BLaER1 treated with 17β-estradiol and CSF1 and Interleukin-3, amounts not matched to agents 10 nM and 100 nM (cell line): ENCODE measurements around the gene PSMD14.
A peak's percentile ranks its signal among the peaks of the same experiment; 100 is the strongest.

Source experiments
- H3K27ac ChIP-seq, 11 experiments: shearing (Covaris generic); formaldehyde crosslinking; 2 replicates each; pipeline ENCODE4 v1.8.1; 2022
- H3K27me3 ChIP-seq, 11 experiments: shearing (Covaris generic); formaldehyde crosslinking; 2 replicates each; pipeline ENCODE4 v1.8.1; 2022
- H3K36me3 ChIP-seq, 11 experiments: shearing (Covaris generic); formaldehyde crosslinking; 2 replicates each; pipeline ENCODE4 v1.8.1; 2022
- H3K4me1 ChIP-seq, 10 experiments: shearing (Covaris generic); formaldehyde crosslinking; 2 replicates each; pipeline ENCODE4 v1.8.1; 2022
- H3K4me2 ChIP-seq, 11 experiments: shearing (Covaris generic); formaldehyde crosslinking; 2 replicates each; pipeline ENCODE4 v1.8.1; 2022
- H3K4me3 ChIP-seq, 10 experiments: shearing (Covaris generic); formaldehyde crosslinking; 2 replicates each; pipeline ENCODE4 v1.8.1; 2022
- H3K9ac ChIP-seq, 11 experiments: shearing (Covaris generic); formaldehyde crosslinking; 2 replicates each; pipeline ENCODE4 v1.8.1; 2022
- H3K9me3 ChIP-seq, 11 experiments: shearing (Covaris generic); formaldehyde crosslinking; replicated peaks in 1 of 11; 2 replicates each; pipeline ENCODE4 v1.8.1; 2022
- H4K20me1 ChIP-seq, 11 experiments: shearing (Covaris generic); formaldehyde crosslinking; 2 replicates each; pipeline ENCODE4 v1.8.1; 2022
- Cebpa-rat ChIP-seq, 11 experiments: shearing (Covaris generic); IDR thresholded peaks; 2 replicates each; pipeline ENCODE4 v1.8.1; 2022

Gene PSMD14

DNA sequence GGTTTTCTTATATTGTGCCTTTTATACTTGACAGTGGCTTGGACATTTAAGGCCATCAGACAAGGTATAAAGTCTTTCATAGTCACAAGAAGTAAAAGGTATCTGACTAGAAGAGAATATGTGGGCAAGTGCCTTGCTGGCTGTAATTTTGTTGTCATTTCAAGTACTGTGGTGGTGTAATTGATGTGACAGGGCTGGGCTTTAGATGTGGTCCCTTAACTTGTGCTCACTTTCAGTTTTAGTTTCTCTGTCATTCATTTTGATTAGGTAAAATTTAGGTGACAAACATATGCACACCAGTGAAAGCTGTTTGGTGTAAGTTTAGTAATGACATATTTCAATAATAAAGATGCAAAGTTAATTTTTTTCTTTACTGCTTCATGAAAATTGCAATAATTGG is 76.6 kb downstream of the PSMD14 start:
- H3K9ac ChIP-seq: no peak overlapping the region
- peaks cover 13 to 58% (median 25%) of the 10 kb centered on the region in 11 experiments; a peak in 21 of 22 replicates for H3K36me3 ChIP-seq
- peaks cover 0 to 7% (median 0%) of the 10 kb centered on the region in 11 experiments; a peak in 5 of 22 replicates for H3K9me3 ChIP-seq
- no peaks in the 10 kb centered on the region for H3K27me3 ChIP-seq
- no peak for TF ChIP-seq Cebpa-rat (IDR thresholded peaks at IDR 0.05)
- H3K4me2 ChIP-seq: peak overlapping the region in 8 of 11 experiments; percentile 29 to 76 (median 56); a peak in 15 of 22 replicates
- H3K27ac ChIP-seq: no peak overlapping the region
- no peak overlapping the region for H3K4me3 ChIP-seq
- H3K4me1 ChIP-seq: peaks cover 12 to 69% (median 45%) of the 10 kb centered on the region in 10 experiments; a peak in 19 of 20 replicates
- peaks cover 0 to 5% (median 0%) of the 10 kb centered on the region in 11 experiments; a peak in 2 of 22 replicates for H4K20me1 ChIP-seq

- peak overlapping the region in 2 of 10 experiments; percentile 2 to 13; a peak in 2 of 20 replicates for H3K4me3 ChIP-seq
- TF ChIP-seq Cebpa-rat (IDR thresholded peaks at IDR 0.05): no peak
- H4K20me1 ChIP-seq: 0 out of 22 replicates have a peak, but pooled peaks cover 0 to 5% (median 0%) of the 10 kb centered on the region in 11 experiments
- H3K27me3 ChIP-seq: no peaks in the 10 kb centered on the region
- H3K9me3 ChIP-seq: peaks cover 0 to 8% (median 0%) of the 10 kb centered on the region in 11 experiments; a peak in 5 of 22 replicates
- peaks cover 12 to 78% (median 48%) of the 10 kb centered on the region in 10 experiments; a peak in 19 of 20 replicates for H3K4me1 ChIP-seq
- H3K9ac ChIP-seq: peak overlapping the region in 1 of 11 experiments; percentile 0; a peak in 2 of 22 replicates
- peak overlapping the region in 8 of 11 experiments; percentile 29 to 76 (median 57); a peak in 16 of 22 replicates for H3K4me2 ChIP-seq
- H3K36me3 ChIP-seq: peaks cover 21 to 62% (median 32%) of the 10 kb centered on the region in 11 experiments; a peak in 20 of 22 replicates
- H3K27ac ChIP-seq: peak overlapping the region in 6 of 11 experiments; percentile 4 to 47 (median 41); a peak in 8 of 22 replicates
Measured at GRCh38 chr2:161386228-161386824, 78.1 kb downstream of the PSMD14 start.

- Histone ChIP-seq H3K9ac (no peak overlapping the region; a peak in 1 of 22 replicates), H3K9me3 (peaks cover 0 to 12% (median 0%) of the 10 kb centered on the region in 11 experiments; a peak in 6 of 22 replicates), H3K27ac (peak overlapping the region in 5 of 11 experiments; percentile 22 to 50 (median 42); a peak in 9 of 22 replicates), H3K4me2 (peak overlapping the region; percentile 25 to 74 (median 53); a peak in 17 of 22 replicates), H3K27me3 (no peaks in the 10 kb centered on the region), H3K4me3 (peak overlapping the region in 2 of 10 experiments; percentile 0 to 26; a peak in 2 of 20 replicates), H3K36me3 (peaks cover 41 to 72% (median 44%) of the 10 kb centered on the region in 11 experiments), H3K4me1 (peaks cover 12 to 74% (median 48%) of the 10 kb centered on the region in 10 experiments; a peak in 19 of 20 replicates), H4K20me1 (0 out of 22 replicates have a peak, but pooled peaks cover 0 to 5% (median 0%) of the 10 kb centered on the region in 11 experiments)
- TF ChIP-seq Cebpa-rat (IDR thresholded peaks at IDR 0.05): no peak
Measured at GRCh38 chr2:161388146-161388779, 80.0 kb downstream of the PSMD14 start.

GRCh38 chr2:161391737-161392506 is 83.7 kb downstream of the PSMD14 start:
- no peak overlapping the region for H3K9ac ChIP-seq
- H3K27ac ChIP-seq: no peak overlapping the region
- peaks cover 0 to 16% (median 0%) of the 10 kb centered on the region in 11 experiments; a peak in 7 of 22 replicates for H3K9me3 ChIP-seq
- TF ChIP-seq Cebpa-rat (IDR thresholded peaks at IDR 0.05): no peak
- no peak overlapping the region for H3K4me2 ChIP-seq
- peaks cover 7 to 38% (median 24%) of the 10 kb centered on the region in 10 experiments; a peak in 19 of 20 replicates for H3K4me1 ChIP-seq
- H3K27me3 ChIP-seq: no peaks in the 10 kb centered on the region
- no peaks in the 10 kb centered on the region for H4K20me1 ChIP-seq
- no peak overlapping the region for H3K4me3 ChIP-seq
- peaks cover 73 to 90% (median 79%) of the 10 kb centered on the region in 11 experiments for H3K36me3 ChIP-seq

GRCh38 chr2:161400076-161400475 is 91.9 kb downstream of the PSMD14 start:
- Histone ChIP-seq H3K9me3 (peaks cover 0 to 13% (median 0%) of the 10 kb centered on the region in 11 experiments; a peak in 8 of 22 replicates), H3K27me3 (no peaks in the 10 kb centered on the region), H4K20me1 (no peaks in the 10 kb centered on the region), H3K9ac (no peak overlapping the region), H3K36me3 (peaks cover 69 to 100% (median 94%) of the 10 kb centered on the region in 11 experiments), H3K4me1 (no peaks in the 10 kb centered on the region), H3K4me2 (no peak overlapping the region), H3K27ac (no peak overlapping the region), H3K4me3 (no peak overlapping the region)
- TF ChIP-seq Cebpa-rat (IDR thresholded peaks at IDR 0.05): no peak

DNA sequence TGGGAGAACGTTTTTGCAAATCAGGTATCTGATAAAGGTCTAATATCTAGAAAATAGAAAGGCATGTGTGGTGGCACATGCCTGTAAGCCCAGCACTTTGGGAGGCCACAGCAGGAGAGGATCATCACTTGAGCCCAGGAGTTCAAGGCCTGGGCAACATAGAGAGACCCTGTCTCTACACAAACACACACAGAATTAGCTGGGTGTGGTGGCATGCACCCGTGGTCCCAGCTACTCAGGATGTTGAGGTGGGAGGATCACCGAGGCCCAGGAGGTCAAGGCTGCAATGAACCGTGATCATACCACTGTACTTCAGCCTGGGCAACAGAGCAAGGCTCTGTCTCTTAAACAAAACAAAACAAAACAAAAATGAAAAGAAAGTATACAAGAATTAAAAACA is 94.1 kb downstream of the PSMD14 start:
- Histone ChIP-seq H3K36me3 (peaks cover 47 to 87% (median 77%) of the 10 kb centered on the region in 11 experiments), H4K20me1 (peaks cover 0 to 1% (median 0%) of the 10 kb centered on the region in 11 experiments; a peak in 1 of 22 replicates), H3K4me3 (no peak overlapping the region), H3K27ac (no peak overlapping the region), H3K9me3 (peaks cover 0 to 13% (median 0%) of the 10 kb centered on the region in 11 experiments; a peak in 4 of 22 replicates), H3K9ac (no peak overlapping the region), H3K4me1 (no peaks in the 10 kb centered on the region), H3K4me2 (no peak overlapping the region), H3K27me3 (no peaks in the 10 kb centered on the region)
- no peak for TF ChIP-seq Cebpa-rat (IDR thresholded peaks at IDR 0.05)

DNA sequence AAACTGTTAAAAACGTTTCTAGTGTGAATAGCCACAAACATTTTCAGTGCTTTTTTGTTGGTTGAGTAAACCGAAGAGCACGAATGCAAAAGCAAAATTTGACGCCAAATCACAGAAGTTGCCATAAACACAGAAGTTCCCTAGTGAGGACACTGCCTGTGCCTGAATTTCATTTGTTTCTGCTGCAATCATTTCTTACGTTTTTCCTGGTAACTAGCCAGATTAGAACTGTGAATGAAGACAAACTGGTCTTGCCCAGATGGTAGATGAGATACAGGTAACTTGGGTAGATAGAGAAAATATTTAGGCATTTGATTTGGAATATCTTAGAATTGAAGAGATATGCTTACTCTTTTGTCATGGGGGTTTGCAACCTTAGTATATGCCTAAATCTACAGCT is 98.1 kb downstream of the PSMD14 start:
- TF ChIP-seq Cebpa-rat (IDR thresholded peaks at IDR 0.05): no peak
- H3K4me3 ChIP-seq: no peak overlapping the region

GRCh38 chr2:161407597-161407996 is 99.4 kb downstream of the PSMD14 start:
- peaks cover 12 to 18% (median 16%) of the 10 kb centered on the region in 11 experiments for H3K27me3 ChIP-seq
- no peaks in the 10 kb centered on the region for H3K4me1 ChIP-seq
- peaks cover 0 to 1% (median 0%) of the 10 kb centered on the region in 11 experiments; a peak in 2 of 22 replicates for H3K9me3 ChIP-seq
- no peak overlapping the region for H3K9ac ChIP-seq
- H3K4me3 ChIP-seq: no peak overlapping the region
- peaks cover 0 to 22% (median 6%) of the 10 kb centered on the region in 11 experiments; a peak in 12 of 22 replicates for H4K20me1 ChIP-seq
- no peak overlapping the region for H3K4me2 ChIP-seq
- no peak for TF ChIP-seq Cebpa-rat (IDR thresholded peaks at IDR 0.05)
- H3K27ac ChIP-seq: no peak overlapping the region
- peaks cover 13 to 63% (median 50%) of the 10 kb centered on the region in 11 experiments; a peak in 21 of 22 replicates for H3K36me3 ChIP-seq

More for the DNA sequence above, 98.1 kb downstream of the PSMD14 start:
- no peak overlapping the region for H3K27ac ChIP-seq
- no peak overlapping the region for H3K4me2 ChIP-seq
- no peak overlapping the region for H3K9ac ChIP-seq
- H3K4me1 ChIP-seq: no peaks in the 10 kb centered on the region
- peaks cover 2 to 5% (median 3%) of the 10 kb centered on the region in 11 experiments; a peak in 17 of 22 replicates for H3K27me3 ChIP-seq
- peaks cover 0 to 11% (median 0%) of the 10 kb centered on the region in 11 experiments; a peak in 7 of 22 replicates for H4K20me1 ChIP-seq
- peaks cover 26 to 69% (median 58%) of the 10 kb centered on the region in 11 experiments for H3K36me3 ChIP-seq
- peaks cover 0 to 10% (median 0%) of the 10 kb centered on the region in 11 experiments; a peak in 4 of 22 replicates for H3K9me3 ChIP-seq
